GM12892 (cell line): Measurements from ENCODE around the gene BEND3.

Source experiments
- POLR2A ChIP-seq: IDR thresholded peaks from 2 replicates; pipeline ENCODE4 v1.6.1; 2011; ENCODE audit warnings: low read depth, low read length, control low read depth
- POLR2AphosphoS5 ChIP-seq: IDR thresholded peaks from 2 replicates; pipeline ENCODE4 v1.6.1; 2011; ENCODE audit warnings: low read depth, low read length, control low read depth

DNA sequence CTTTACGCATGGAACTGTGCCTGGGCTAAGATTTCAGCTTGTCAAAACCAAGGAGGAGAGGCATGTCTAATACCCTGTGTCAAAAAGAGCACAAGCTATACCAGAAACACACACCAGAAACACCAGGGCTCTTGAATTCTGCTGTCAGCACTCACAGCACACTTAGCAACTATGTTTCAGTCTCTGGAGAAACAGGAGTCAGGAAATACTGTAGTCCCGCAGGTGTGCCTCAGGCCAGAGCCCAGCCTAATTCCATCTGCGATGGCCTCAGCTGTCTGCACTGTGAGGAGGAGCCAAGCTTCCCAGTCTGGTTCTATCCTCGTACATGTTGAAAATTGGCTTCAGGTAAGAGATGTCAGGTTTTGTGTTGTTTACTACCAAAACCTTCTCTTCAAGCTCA, 55.7 kb downstream of the BEND3 start:
- TF ChIP-seq POLR2A (no peak), POLR2AphosphoS5 (no peak)
